ENCODE results near the gene EXD3. TPM values are rescaled to one million over a fixed set of nuclear protein-coding genes. Genes with fewer than 3 reads are reported as not detected.
"Not testable (repeated sequence)": the region's sequence is repeated elsewhere in the genome, so short reads cannot be mapped to it uniquely, and the experiment has no call there.

EXD3 gene
- total RNA-seq, 1 experiment from 2014 or later: 1.2 TPM

DNA sequence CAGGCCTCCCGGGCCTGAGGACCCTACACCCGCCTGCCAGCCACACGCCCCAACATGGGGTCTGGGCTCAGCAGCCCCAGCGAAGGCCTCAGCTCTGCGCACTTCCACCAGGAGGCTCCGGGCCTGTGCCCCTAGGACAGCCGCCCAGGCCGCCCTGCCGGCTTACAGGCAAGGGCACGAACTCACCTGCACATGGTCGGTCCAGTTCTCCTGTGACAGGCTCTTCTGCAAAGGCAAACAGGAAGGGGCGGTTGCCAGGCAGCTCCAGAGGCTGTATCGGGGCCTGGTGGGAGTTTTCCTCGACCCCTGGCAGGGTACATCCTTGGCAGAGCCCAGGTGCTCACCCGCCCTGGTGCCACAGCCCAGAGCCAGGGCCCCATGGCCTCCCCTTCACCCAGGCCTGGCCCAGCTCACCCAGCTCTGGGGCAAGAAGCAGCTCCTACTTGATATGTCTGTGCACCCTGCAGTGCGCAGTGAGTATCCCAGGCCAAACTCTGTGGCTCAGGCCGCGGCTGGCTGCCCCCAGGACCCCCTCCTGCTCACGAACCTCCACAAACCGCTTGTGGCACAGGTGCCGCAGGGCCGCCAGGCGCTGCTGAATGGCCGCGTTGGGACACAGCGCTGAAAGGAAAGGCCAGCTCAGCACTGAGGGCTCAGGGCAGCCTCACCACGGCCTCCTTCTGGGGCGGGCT is 68.7 kb downstream of the EXD3 start:
- no peaks in the 10 kb centered on the region for H3K27me3 ChIP-seq
- H3K36me3 ChIP-seq: no peaks in the 10 kb centered on the region
- H3K9me3 ChIP-seq: peaks cover 4% of the 10 kb centered on the region
- no peak for DNase-seq
- H3K4me3 ChIP-seq: no peak overlapping the region

GRCh38 chr9:137353223-137354152 is 69.5 kb downstream of the EXD3 start:
- no peak for DNase-seq

GRCh38 chr9:137352511-137353222 is 70.3 kb downstream of the EXD3 start:
- H3K36me3 ChIP-seq: no peaks in the 10 kb centered on the region

More at GRCh38 chr9:137353223-137354152, 69.5 kb downstream of the EXD3 start:
- H3K36me3 ChIP-seq: no peaks in the 10 kb centered on the region
- peaks cover 4% of the 10 kb centered on the region for H3K9me3 ChIP-seq
- H3K27me3 ChIP-seq: no peaks in the 10 kb centered on the region
- H3K4me3 ChIP-seq: no peak overlapping the region

DNA sequence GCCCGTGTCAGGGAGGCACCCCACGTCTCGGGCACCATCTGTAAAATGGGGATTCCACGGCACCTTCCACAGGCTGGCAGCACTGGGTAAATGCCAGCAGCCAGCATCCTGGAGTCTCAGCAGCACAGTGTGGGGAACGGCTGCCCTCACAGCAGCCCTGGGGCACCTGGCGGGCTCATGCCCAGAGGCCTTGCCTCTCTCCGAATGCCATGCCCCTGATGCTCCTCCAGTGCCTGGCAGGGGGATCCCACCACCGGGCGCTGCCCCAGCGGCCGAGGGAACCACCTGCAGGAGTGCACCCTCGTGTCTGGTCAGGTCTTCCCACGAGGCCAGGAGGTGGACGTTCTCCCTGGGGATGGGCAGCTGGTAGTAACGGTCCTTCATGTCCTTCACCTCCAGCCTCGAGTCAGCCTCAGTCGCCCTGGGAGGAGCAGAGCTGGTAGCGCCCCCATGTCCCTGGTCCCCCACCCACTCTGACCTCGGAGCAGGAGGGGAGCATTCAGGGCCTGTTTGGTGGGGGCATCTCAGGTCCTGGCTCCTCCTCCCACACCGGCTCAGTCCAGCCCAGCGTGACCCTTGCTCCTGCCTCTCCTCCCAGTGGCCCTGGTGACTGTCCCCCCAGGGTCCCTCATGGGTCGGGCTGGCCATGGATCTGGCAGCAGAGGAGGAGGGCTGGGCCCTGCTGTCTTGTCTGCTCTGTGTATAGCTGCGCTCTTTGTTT is 71.0 kb downstream of the EXD3 start:
- no peak for DNase-seq
- no peaks in the 10 kb centered on the region for H3K27me3 ChIP-seq
- no peak overlapping the region for H3K4me3 ChIP-seq
- peaks cover 3% of the 10 kb centered on the region; the same call in 1 of the 2 replicates for H3K9me3 ChIP-seq
- no peaks in the 10 kb centered on the region for H3K36me3 ChIP-seq

More at GRCh38 chr9:137352511-137353222, 70.3 kb downstream of the EXD3 start:
- Histone ChIP-seq H3K4me3 (no peak overlapping the region), H3K9me3 (peaks cover 4% of the 10 kb centered on the region), H3K27me3 (no peaks in the 10 kb centered on the region)
- DNase-seq: no peak

- Histone ChIP-seq H3K27me3 (no peaks in the 10 kb centered on the region), H3K9me3 (0 out of 2 replicates have a peak, but pooled peaks cover 5% of the 10 kb centered on the region), H3K4me3 (no peak overlapping the region), H3K36me3 (no peaks in the 10 kb centered on the region)
- no peak for DNase-seq
These were observed 72.0 kb downstream of the EXD3 start for GRCh38 chr9:137350696-137351584.

- H3K4me3 ChIP-seq: no peak overlapping the region
- H3K36me3 ChIP-seq: no peaks in the 10 kb centered on the region
- no peak for DNase-seq
- H3K27me3 ChIP-seq: no peaks in the 10 kb centered on the region
- H3K9me3 ChIP-seq: 0 out of 2 replicates have a peak, but pooled peaks cover 5% of the 10 kb centered on the region
These were observed 73.4 kb downstream of the EXD3 start for GRCh38 chr9:137349471-137350033.

- no peak for DNase-seq
- H3K36me3 ChIP-seq: no peaks in the 10 kb centered on the region
- no peaks in the 10 kb centered on the region for H3K27me3 ChIP-seq
- no peak overlapping the region for H3K4me3 ChIP-seq
- 0 out of 2 replicates have a peak, but pooled peaks cover 5% of the 10 kb centered on the region for H3K9me3 ChIP-seq
These were observed 74.0 kb downstream of the EXD3 start for GRCh38 chr9:137348769-137349470.

- Histone ChIP-seq H3K9me3 (0 out of 2 replicates have a peak, but pooled peaks cover 5% of the 10 kb centered on the region), H3K4me3 (no peak overlapping the region), H3K36me3 (no peaks in the 10 kb centered on the region), H3K27me3 (no peaks in the 10 kb centered on the region)
- no peak for DNase-seq
These were observed 75.0 kb downstream of the EXD3 start for GRCh38 chr9:137347928-137348327.

GRCh38 chr9:137342482-137342881 is 80.5 kb downstream of the EXD3 start:
- Histone ChIP-seq H3K4me3 (no peak overlapping the region), H3K36me3 (no peaks in the 10 kb centered on the region), H3K27me3 (no peaks in the 10 kb centered on the region), H3K9me3 (0 out of 2 replicates have a peak, but pooled peaks cover 5% of the 10 kb centered on the region)
- no peak for DNase-seq

- H3K36me3 ChIP-seq: no peaks in the 10 kb centered on the region
These were observed 81.7 kb downstream of the EXD3 start for GRCh38 chr9:137341227-137341626.

DNA sequence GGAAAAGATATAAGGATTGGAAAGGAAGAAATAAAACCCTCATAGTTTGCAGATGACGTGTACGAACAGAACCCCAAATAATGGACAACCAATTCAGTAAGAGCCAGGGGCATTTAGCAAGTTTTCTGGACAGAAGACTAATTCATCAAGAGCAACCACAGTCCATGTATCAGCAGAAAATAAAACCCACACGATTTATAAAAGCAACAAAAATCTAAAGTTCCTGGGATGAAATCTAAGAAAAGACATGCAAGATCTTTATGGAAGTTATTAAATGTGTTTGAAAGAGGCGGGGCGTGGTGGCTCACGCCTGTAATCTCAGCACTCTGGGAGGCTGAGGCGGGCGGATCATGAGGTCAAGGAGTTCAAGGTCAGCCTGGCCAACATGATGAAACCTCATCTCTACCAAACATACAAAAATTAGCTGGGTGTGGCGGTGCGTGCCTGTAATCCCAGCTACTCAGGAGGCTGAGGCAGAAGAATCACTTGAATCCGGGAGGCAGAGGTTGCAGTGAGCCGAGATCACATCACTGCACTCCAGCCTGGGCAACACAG is 83.0 kb downstream of the EXD3 start:
- H3K4me3 ChIP-seq, H3K9me3 ChIP-seq, H3K27me3 ChIP-seq, DNase-seq, H3K36me3 ChIP-seq: not testable (repeated sequence)

More at GRCh38 chr9:137341227-137341626, 81.7 kb downstream of the EXD3 start:
- H3K27me3 ChIP-seq: no peaks in the 10 kb centered on the region
- peaks cover 7% of the 10 kb centered on the region; the same call in 1 of the 2 replicates for H3K9me3 ChIP-seq
- H3K4me3 ChIP-seq: no peak overlapping the region
- no peak for DNase-seq

GRCh38 chr9:137339045-137339907 is 83.7 kb downstream of the EXD3 start:
- Histone ChIP-seq H3K9me3 (peaks cover 8% of the 10 kb centered on the region), H3K27me3 (no peaks in the 10 kb centered on the region), H3K36me3 (no peaks in the 10 kb centered on the region), H3K4me3 (no peak overlapping the region)
- no peak for DNase-seq

- H3K4me3 ChIP-seq: no peak overlapping the region
- no peak for DNase-seq
- no peaks in the 10 kb centered on the region for H3K27me3 ChIP-seq
- no peaks in the 10 kb centered on the region for H3K36me3 ChIP-seq
- H3K9me3 ChIP-seq: peaks cover 8% of the 10 kb centered on the region
These were observed 86.2 kb downstream of the EXD3 start for GRCh38 chr9:137336735-137337134.
